ENCODE measurements around the gene GJD3.

The GJD3 gene

GRCh38 chr17:40320756-40321523 is 43.6 kb downstream of the GJD3 start:
- no peak for DNase-seq

- DNase-seq = peak; percentile 71 to 73
These were observed 44.6 kb downstream of the GJD3 start for GRCh38 chr17:40319651-40320540.

GRCh38 chr17:40318830-40319391 is 45.6 kb downstream of the GJD3 start:
- no peak for DNase-seq

- DNase-seq = peak; percentile 93
These were observed 46.4 kb downstream of the GJD3 start for GRCh38 chr17:40317880-40318829.

- DNase-seq = peak; percentile 54 to 58
These were observed 47.1 kb downstream of the GJD3 start for GRCh38 chr17:40317345-40317873.

- DNase-seq = no peak
These were observed 47.8 kb downstream of the GJD3 start for GRCh38 chr17:40316571-40317344.

- DNase-seq = no peak
These were observed 48.6 kb downstream of the GJD3 start for GRCh38 chr17:40315678-40316570.

- DNase-seq = no peak
These were observed 49.3 kb downstream of the GJD3 start for GRCh38 chr17:40315206-40315605.

GRCh38 chr17:40314584-40314956 is 50.0 kb downstream of the GJD3 start:
- peak; percentile 83 to 87 for DNase-seq

GRCh38 chr17:40313668-40314583 is 50.6 kb downstream of the GJD3 start:
- DNase-seq = no peak

Measured in stimulated activated CD4-positive, alpha-beta T cell treated with anti-CD3 and anti-CD28 coated beads, Interleukin-2, amount 100 ng/mL, for 24 hours (primary cell).